Colonic mucosa (tissue), 4 donors: ENCODE data around the gene TMEM59L. TPM values are rescaled to one million over a fixed set of nuclear protein-coding genes. Genes with fewer than 3 reads are reported as not detected.

Source experiments
- DNase-seq: peaks from one replicate; pipeline ENCODE4 v3.0.0-alpha.2; 2020
- H3K27ac ChIP-seq: fragments of 200-600 bp; one replicate; pipeline ENCODE4 v1.8.0; 2021
- H3K27me3 ChIP-seq: fragments of 200-600 bp; one replicate; pipeline ENCODE4 v1.8.0; 2021
- H3K36me3 ChIP-seq: fragments of 200-600 bp; one replicate; pipeline ENCODE4 v1.8.0; 2021
- H3K4me1 ChIP-seq: fragments of 200-600 bp; one replicate; pipeline ENCODE4 v1.8.0; 2021; ENCODE audit warnings: mild to moderate bottlenecking
- H3K4me3 ChIP-seq: fragments of 200-600 bp; one replicate; pipeline ENCODE4 v1.8.0; 2021
- H3K9ac ChIP-seq, 2 donors: one replicate each; pipeline ENCODE4 v1.7.0; 2013; ENCODE audit warnings: control low read depth in 2 of 2, low read depth in 2 of 2, low read length in 2 of 2
- H3K9me3 ChIP-seq: fragments of 200-600 bp; one replicate; pipeline ENCODE4 v1.8.0; 2021
- CTCF ChIP-seq: fragments of 200-600 bp; IDR thresholded peaks from one replicate; pipeline ENCODE4 v1.8.0; 2022; ENCODE audit warnings: antibody characterized with exemption, mild to moderate bottlenecking
- intact Hi-C: fragments of 100-400 bp; cut with DNase I; formaldehyde crosslinking; loops from one replicate; pipeline ENCODE4 v1.14.1; 2022
- total RNA-seq, 2 donors: library from RNA; stranded (reverse); fragmentation: NEBNext Ultra II Directional in 1 of 2; extraction: Animal tissue kit (Norgen Biotek cat#: 25700) in 1 of 2; gene quantifications; one replicate each; pipeline ENCODE4 v1.2.1, GENCODE V29; 2021
- donor health status: healthy.
- donor health status: DM: no; HTN: no; CAD: no.
- donor health status: DM: no; HTN: no; CAD: no.

The TMEM59L gene
- total RNA-seq, 2 donors from 2014 or later, result 0.27 to 1.4 TPM

- H3K4me1 ChIP-seq, result no peaks in the 10 kb centered on the region
- no peaks in the 10 kb centered on the region for H3K36me3 ChIP-seq
- TF ChIP-seq CTCF, result no peak
- H3K27ac ChIP-seq, result no peak overlapping the region
- DNase-seq, result no peak
- no peak overlapping the region for H3K9ac ChIP-seq
- no peaks in the 10 kb centered on the region for H3K9me3 ChIP-seq
- intact Hi-C loops, result loop anchor here (10.0 kb wide), 1 partner anchor 205 kb away; no protein-coding TSS in a partner anchor
- no peak overlapping the region for H3K4me3 ChIP-seq
- no peaks in the 10 kb centered on the region for H3K27me3 ChIP-seq
These were observed 57.2 kb downstream of the TMEM59L start for GRCh38 chr19:18669883-18670282.

- no peaks in the 10 kb centered on the region for H3K9me3 ChIP-seq
- no peaks in the 10 kb centered on the region for H3K4me1 ChIP-seq
- no peak overlapping the region for H3K4me3 ChIP-seq
- no peaks in the 10 kb centered on the region for H3K27me3 ChIP-seq
- no peak overlapping the region for H3K9ac ChIP-seq
- DNase-seq, result no peak
- no peaks in the 10 kb centered on the region for H3K36me3 ChIP-seq
- intact Hi-C loops, result no loop called here
- no peak overlapping the region for H3K27ac ChIP-seq
- no peak for TF ChIP-seq CTCF
These were observed 57.6 kb downstream of the TMEM59L start for GRCh38 chr19:18670312-18670711.

Other genes with a start within 250 kb of the TMEM59L start
- 100 to 1,000 TPM; 120 to 159 TPM for gene GDF15, start 226.7 kb upstream of the TMEM59L start, total RNA-seq
- gene LRRC25, start 215.2 kb upstream of the TMEM59L start, total RNA-seq, result 1 to 10 TPM; 1.4 to 3.9 TPM
- 10 to 100 TPM; 40.1 to 77.3 TPM for gene SSBP4, start 193.5 kb upstream of the TMEM59L start, total RNA-seq
- 10 to 100 TPM; 17.7 to 25.7 TPM for gene ISYNA1, start 174.7 kb upstream of the TMEM59L start, total RNA-seq
- gene ELL, start 90.8 kb upstream of the TMEM59L start, total RNA-seq, result 10 to 100 TPM; 16.3 to 18.6 TPM
- 100 to 1,000 TPM; 190 to 200 TPM for gene FKBP8, start 69.3 kb upstream of the TMEM59L start, total RNA-seq
- gene KXD1, start 55.0 kb upstream of the TMEM59L start, total RNA-seq, result 10 to 100 TPM; 66.8 to 80.4 TPM
- gene UBA52, start 41.0 kb upstream of the TMEM59L start, total RNA-seq, result 1,000 to 10,000 TPM in 1 of 2 donors, 100 to 1,000 TPM in 1; 991 to 1,174 TPM
- 10 to 100 TPM; 46.7 to 79.6 TPM for gene REX1BD, start 24.1 kb upstream of the TMEM59L start, total RNA-seq
- gene CRLF1, start 6.1 kb upstream of the TMEM59L start, total RNA-seq, result 1 to 10 TPM in 1 of 2 donors, under 1 TPM in 1; 0.84 to 1.6 TPM
- gene KLHL26, start 24.2 kb downstream of the TMEM59L start, total RNA-seq, result 10 to 100 TPM in 1 of 2 donors, 1 to 10 TPM in 1; 7.3 to 14.7 TPM
- 10 to 100 TPM in 1 of 2 donors, 1 to 10 TPM in 1; 7.6 to 10.3 TPM for gene CRTC1, start 70.8 kb downstream of the TMEM59L start, total RNA-seq
- gene COMP, start 178.4 kb downstream of the TMEM59L start, total RNA-seq, result under 1 TPM in 1 of 2 donors, not detected in 1; 0.13 TPM
- 100 to 1,000 TPM in 1 of 2 donors, 10 to 100 TPM in 1; 77.5 to 113 TPM for gene UPF1, start 219.1 kb downstream of the TMEM59L start, total RNA-seq